GM19395 (cell line): ENCODE measurements around the gene TUBA3C.

Experiments used
- ATAC-seq: cut with Tn5 transposase; IDR thresholded peaks from one replicate; pipeline ENCODE4 v1.9.1; 2021; ENCODE audit warnings: mild to moderate bottlenecking, moderate library complexity; ENCODE audit not compliant: unreplicated experiment

Gene TUBA3C

GRCh38 chr13:19169496-19169895 is 12.1 kb downstream of the TUBA3C start:
- ATAC-seq = no peak

GRCh38 chr13:19161308-19161707 is 20.3 kb downstream of the TUBA3C start:
- ATAC-seq = no peak

DNA sequence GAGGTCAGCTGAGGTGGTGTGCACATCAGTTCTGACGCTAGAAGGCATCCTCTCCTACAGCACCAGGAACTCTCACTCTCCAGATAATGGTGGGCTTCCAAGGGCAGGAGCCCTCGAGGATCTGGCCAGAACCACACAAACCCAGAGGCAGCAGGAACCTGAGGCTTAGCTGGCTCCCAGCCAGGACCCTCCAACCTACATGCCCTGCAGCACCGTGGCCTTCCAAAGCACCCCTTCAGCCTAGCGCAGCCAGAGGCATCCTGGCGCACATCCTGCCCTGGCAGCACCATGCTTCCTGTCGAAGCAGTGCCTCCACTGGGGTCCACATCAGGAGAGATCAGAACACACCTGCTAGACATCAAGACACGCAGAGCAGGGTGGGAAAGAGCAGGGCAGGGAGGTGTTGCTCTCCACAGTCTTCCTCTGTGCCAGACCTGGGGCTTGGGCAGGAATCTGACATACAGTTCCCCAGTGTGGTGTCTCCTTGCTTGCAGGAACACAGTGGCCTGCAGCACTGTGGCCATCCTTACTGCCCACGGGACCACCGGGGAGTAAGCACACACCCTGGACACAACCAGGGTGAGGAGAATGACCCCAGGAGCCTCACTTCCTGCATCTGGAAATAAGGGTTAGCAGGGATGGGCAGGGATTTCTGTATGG is 21.7 kb downstream of the TUBA3C start:
- no peak for ATAC-seq

GRCh38 chr13:19159181-19159580 is 22.4 kb downstream of the TUBA3C start:
- no peak for ATAC-seq

GRCh38 chr13:19158526-19159174 is 23.0 kb downstream of the TUBA3C start:
- no peak for ATAC-seq

- no peak for ATAC-seq
Observed at GRCh38 chr13:19158006-19158405, 23.6 kb downstream of the TUBA3C start.

GRCh38 chr13:19157461-19157860 is 24.2 kb downstream of the TUBA3C start:
- no peak for ATAC-seq

- ATAC-seq = no peak
Observed at GRCh38 chr13:19156013-19156825, 25.4 kb downstream of the TUBA3C start.

GRCh38 chr13:19155321-19155861 is 26.2 kb downstream of the TUBA3C start:
- ATAC-seq = no peak

- ATAC-seq = no peak
Observed at GRCh38 chr13:19154843-19155242, 26.8 kb downstream of the TUBA3C start.

GRCh38 chr13:19153782-19154450 is 27.7 kb downstream of the TUBA3C start:
- no peak for ATAC-seq

- no peak for ATAC-seq
Observed at GRCh38 chr13:19152403-19152802, 29.2 kb downstream of the TUBA3C start.

DNA sequence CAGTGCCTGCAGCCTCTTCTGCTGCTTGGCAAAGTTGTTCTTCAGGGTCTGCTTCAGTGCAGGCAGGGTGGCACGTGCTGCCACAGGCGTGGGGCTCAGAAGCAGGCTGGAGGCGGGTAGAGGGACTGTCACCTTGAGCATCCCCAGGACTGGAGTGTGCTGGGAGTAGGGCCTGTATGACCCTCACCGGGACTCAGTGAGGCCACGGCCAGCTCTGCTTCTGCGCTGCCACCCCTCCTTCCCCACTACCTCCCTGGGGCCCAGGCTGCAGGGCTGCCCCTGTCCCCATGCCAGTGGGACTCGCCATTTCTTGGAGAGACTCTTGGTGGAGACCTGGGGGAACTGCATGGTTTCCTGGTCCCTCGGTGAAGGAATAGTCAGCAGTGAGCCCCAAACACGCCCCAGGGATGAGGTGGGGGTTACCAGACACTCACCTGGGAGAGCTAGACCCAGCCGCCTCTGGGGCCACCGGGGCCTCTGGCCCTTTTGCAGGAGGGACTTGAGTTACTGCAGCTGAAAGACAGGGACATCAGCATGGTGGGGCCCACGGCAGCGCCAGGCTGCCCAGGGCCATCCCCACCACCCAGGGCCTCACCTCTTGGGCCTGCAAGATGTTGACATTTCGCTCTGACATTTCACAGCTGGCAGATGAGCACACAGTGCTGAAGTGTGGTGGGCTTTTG is 29.9 kb downstream of the TUBA3C start:
- no peak for ATAC-seq

DNA sequence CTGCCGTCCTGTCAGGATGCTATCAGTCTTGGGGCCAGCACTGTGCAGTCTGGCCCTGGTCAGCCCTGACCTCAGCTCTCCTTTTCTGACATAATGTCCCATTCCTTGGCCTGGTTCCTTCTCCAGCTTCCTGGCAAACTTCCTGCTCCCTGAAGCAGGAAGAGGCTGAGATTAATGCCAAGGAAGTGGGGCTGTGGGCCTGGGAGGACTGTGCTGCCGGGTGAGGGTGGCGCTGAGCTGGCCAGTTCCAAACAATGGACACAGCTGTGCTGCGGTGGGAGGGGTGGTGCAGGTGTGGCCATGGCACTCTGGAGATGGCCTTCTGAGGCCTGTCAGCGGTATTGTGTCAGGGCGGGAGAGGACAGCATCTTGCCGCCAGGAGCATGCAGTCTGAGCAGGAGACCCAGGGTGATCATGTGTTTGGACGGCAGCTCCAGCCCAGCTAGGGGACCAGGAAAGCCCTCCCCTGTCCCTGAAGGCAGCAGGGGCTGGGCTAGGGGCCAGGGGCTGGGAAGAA is 30.9 kb downstream of the TUBA3C start:
- ATAC-seq = no peak

DNA sequence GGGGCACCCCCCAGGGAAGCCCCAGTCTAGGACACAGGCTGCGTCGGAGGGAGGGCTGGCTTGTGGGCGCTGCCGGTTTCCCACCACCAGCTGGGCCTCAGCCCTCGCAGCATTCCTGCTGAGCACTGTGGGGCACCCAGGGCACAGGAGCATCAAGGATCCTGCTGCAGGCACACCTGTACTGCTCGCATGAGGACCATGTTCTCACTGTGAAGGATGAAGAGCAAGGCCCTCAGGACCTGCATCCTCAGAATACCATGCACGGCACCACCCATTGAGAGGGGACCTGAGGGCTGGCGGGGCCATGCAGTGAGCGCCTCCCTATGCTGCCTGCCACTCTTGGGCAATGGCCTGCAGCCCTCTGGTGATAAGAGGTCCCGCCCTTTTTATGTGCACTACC is 31.4 kb downstream of the TUBA3C start:
- no peak for ATAC-seq

DNA sequence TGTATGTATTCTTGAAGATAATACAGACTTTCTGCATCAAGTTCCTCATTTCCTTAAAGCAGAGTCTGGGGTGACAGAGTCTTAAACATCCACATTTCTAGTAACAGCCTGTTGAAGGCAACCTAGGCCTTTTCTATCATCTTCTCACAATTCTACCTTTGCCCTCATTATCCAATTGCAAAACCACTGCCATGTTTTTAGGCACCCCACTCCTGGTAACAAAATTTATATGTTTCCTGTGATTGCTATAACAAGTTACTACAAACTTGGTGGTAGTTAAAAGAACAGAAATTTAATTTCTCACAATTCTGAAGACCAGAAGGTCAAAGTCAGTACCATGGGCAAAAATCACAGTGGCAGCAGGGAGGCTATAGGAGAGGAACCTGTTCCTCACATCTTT is 33.1 kb downstream of the TUBA3C start:
- no peak for ATAC-seq
